Stimulated activated naive CD8-positive, alpha-beta T cell treated with anti-CD3 and anti-CD28 coated beads, Interleukin-15, Interleukin-2, amounts not matched to agents 100 U/mL and 50 U/mL, for 24 hours (primary cell): ENCODE results near the gene SYT15.
"Not testable (repeated sequence)": the region's sequence is repeated elsewhere in the genome, so short reads cannot be mapped to it uniquely, and the experiment has no call there.

ENCODE experiments used
- ATAC-seq: fragments of 150-1000 bp; cut with Tn5 transposase; one replicate; pipeline ENCODE4 v1.10.0; 2021
- DNase-seq: peaks from one replicate; pipeline ENCODE4 v3.0.0; 2021

Gene SYT15

GRCh38 chr10:46588221-46588620 lies 9.3 kb downstream of the SYT15 start:
- DNase-seq, ATAC-seq: not testable (repeated sequence)

- not testable (repeated sequence) for ATAC-seq, DNase-seq
These were observed 10.7 kb downstream of the SYT15 start for GRCh38 chr10:46589589-46589988.

GRCh38 chr10:46591053-46591452 lies 12.1 kb downstream of the SYT15 start:
- DNase-seq, ATAC-seq: not testable (repeated sequence)

- DNase-seq, ATAC-seq: not testable (repeated sequence)
These were observed 14.4 kb downstream of the SYT15 start for GRCh38 chr10:46593307-46593706.

- not testable (repeated sequence) for ATAC-seq, DNase-seq
These were observed 15.6 kb downstream of the SYT15 start for GRCh38 chr10:46594453-46595063.

GRCh38 chr10:46596570-46596969 lies 17.6 kb downstream of the SYT15 start:
- DNase-seq, ATAC-seq: not testable (repeated sequence)

- peak; percentile 77 for ATAC-seq
- peak; percentile 12 for DNase-seq
These were observed 18.8 kb downstream of the SYT15 start for GRCh38 chr10:46597616-46598246.

- ATAC-seq = peak; percentile 70
- DNase-seq = not testable (repeated sequence)
These were observed 21.6 kb downstream of the SYT15 start for GRCh38 chr10:46600516-46600915.

- not testable (repeated sequence) for ATAC-seq
These were observed 36.6 kb downstream of the SYT15 start for GRCh38 chr10:46615540-46615939.

GRCh38 chr10:46616227-46616626 lies 37.3 kb downstream of the SYT15 start:
- ATAC-seq, DNase-seq: not testable (repeated sequence)

More at GRCh38 chr10:46615540-46615939, 36.6 kb downstream of the SYT15 start:
- DNase-seq = not testable (repeated sequence)

GRCh38 chr10:46617134-46617533 lies 38.2 kb downstream of the SYT15 start:
- not testable (repeated sequence) for DNase-seq, ATAC-seq

GRCh38 chr10:46617913-46618312 lies 39.0 kb downstream of the SYT15 start:
- DNase-seq, ATAC-seq: not testable (repeated sequence)

- not testable (repeated sequence) for ATAC-seq, DNase-seq
These were observed 45.1 kb downstream of the SYT15 start for GRCh38 chr10:46623899-46624654.

- DNase-seq, ATAC-seq: not testable (repeated sequence)
These were observed 50.9 kb downstream of the SYT15 start for GRCh38 chr10:46629805-46630204.

GRCh38 chr10:46630816-46631215 lies 51.9 kb downstream of the SYT15 start:
- not testable (repeated sequence) for ATAC-seq, DNase-seq

- ATAC-seq, DNase-seq: not testable (repeated sequence)
These were observed 52.8 kb downstream of the SYT15 start for GRCh38 chr10:46631683-46632082.

GRCh38 chr10:46634698-46635097 lies 55.8 kb downstream of the SYT15 start:
- DNase-seq, ATAC-seq: not testable (repeated sequence)

- not testable (repeated sequence) for DNase-seq
- ATAC-seq = peak; percentile 87
These were observed 56.5 kb downstream of the SYT15 start for GRCh38 chr10:46635364-46635959.

- DNase-seq, ATAC-seq: not testable (repeated sequence)
These were observed 61.1 kb downstream of the SYT15 start for GRCh38 chr10:46640005-46640404.
